Smooth muscle cell of the pulmonary artery (primary cell): ENCODE results near the gene PLS1. TPM values are rescaled to one million over a fixed set of nuclear protein-coding genes. Genes with fewer than 3 reads are reported as not detected.

Experiments used
- total RNA-seq: library from RNA; depleted of rRNA; stranded (reverse); fragments of >200 nt; gene quantifications from 2 replicates; pipeline ENCODE4 v1.2.3, GENCODE V29; 2014

The PLS1 gene
- total RNA-seq = 1.0 and 1.7 TPM in 2 replicates

GRCh38 chr3:142595951-142596725 lies at the start of gene PLS1:
TSS of gene PLS1 (plus strand) at chr3:142596393. CDS start at chr3:142664238, 67,845 bp downstream.

GRCh38 chr3:142578329-142579223 lies 17.6 kb upstream of the PLS1 start, which contains the start of gene ATR:
TSS of gene ATR (minus strand) at chr3:142578733. CDS start at chr3:142578704, 29 bp downstream.

GRCh38 chr3:142723968-142724681 lies 127.9 kb downstream of the PLS1 start, which contains the start of gene TRPC1:
TSS of gene TRPC1 (plus strand) at chr3:142724034. CDS start at chr3:142724560, 526 bp downstream.

Other genes with a start within 250 kb of the PLS1 start
- gene XRN1, start 148.4 kb upstream of the PLS1 start, total RNA-seq = 34.7 and 50.7 TPM in 2 replicates
- 24.7 and 25.0 TPM in 2 replicates for gene ATR, start 17.7 kb upstream of the PLS1 start, total RNA-seq
- 35.5 and 37.3 TPM in 2 replicates for gene TRPC1, start 127.6 kb downstream of the PLS1 start, total RNA-seq